ENCODE results near the gene ROBO3.

ROBO3 gene

GRCh38 chr11:124930799-124931198, 65.6 kb downstream of the ROBO3 start:
- no peak for DNase-seq
